Stimulated activated CD4-positive, alpha-beta T cell treated with anti-CD3 and anti-CD28 coated beads, TNF-alpha, amount 100 ng/mL, for 1 hour (primary cell): ENCODE data around the gene MDM4.
A peak's percentile ranks its signal among the peaks of the same experiment; 100 is the strongest.
"Not testable (repeated sequence)": the region's sequence is repeated elsewhere in the genome, so short reads cannot be mapped to it uniquely, and the experiment has no call there.

Experiments
- DNase-seq, 3 donors: peaks; one replicate each; pipeline ENCODE4 v3.0.0-alpha.2; 2020; ENCODE audit warnings: low read depth in 3 of 3, low spot score in 1 of 3

The MDM4 gene

GRCh38 chr1:204560002-204560401 is 43.8 kb downstream of the MDM4 start:
- not testable (repeated sequence) for DNase-seq

- no peak for DNase-seq
Measured at GRCh38 chr1:204560590-204561150, 44.5 kb downstream of the MDM4 start.

- no peak for DNase-seq
Measured at GRCh38 chr1:204562075-204562990, 46.1 kb downstream of the MDM4 start.

- DNase-seq = no peak
Measured at GRCh38 chr1:204563307-204563706, 47.1 kb downstream of the MDM4 start.

GRCh38 chr1:204563780-204564179 is 47.6 kb downstream of the MDM4 start:
- no peak for DNase-seq

GRCh38 chr1:204564835-204565234 is 48.6 kb downstream of the MDM4 start:
- DNase-seq = no peak

- peak; percentile 3 to 28 (median 12) for DNase-seq
Measured at GRCh38 chr1:204565617-204566582, 49.7 kb downstream of the MDM4 start.

- no peak for DNase-seq
Measured at GRCh38 chr1:204566583-204566955, 50.4 kb downstream of the MDM4 start.

GRCh38 chr1:204567071-204567470 is 50.9 kb downstream of the MDM4 start:
- DNase-seq = no peak

- DNase-seq = no peak
Measured at GRCh38 chr1:204568576-204569315, 52.5 kb downstream of the MDM4 start.

GRCh38 chr1:204569478-204569877 is 53.3 kb downstream of the MDM4 start:
- no peak for DNase-seq

GRCh38 chr1:204570021-204570420 is 53.8 kb downstream of the MDM4 start:
- DNase-seq = not testable (repeated sequence)

GRCh38 chr1:204571128-204571527 is 54.9 kb downstream of the MDM4 start:
- DNase-seq = no peak

GRCh38 chr1:204571631-204572030 is 55.4 kb downstream of the MDM4 start:
- no peak for DNase-seq

- DNase-seq = no peak
Measured at GRCh38 chr1:204572923-204573922, 57.0 kb downstream of the MDM4 start.

- no peak for DNase-seq
Measured at GRCh38 chr1:204574016-204574864, 58.0 kb downstream of the MDM4 start.

GRCh38 chr1:204574865-204575163 is 58.6 kb downstream of the MDM4 start:
- no peak for DNase-seq

- DNase-seq = no peak
Measured at GRCh38 chr1:204575221-204576190, 59.3 kb downstream of the MDM4 start.
